HG03039 (cell line): ENCODE data around the gene RFX3.

Source experiments
- ATAC-seq: cut with Tn5 transposase; IDR thresholded peaks from one replicate; pipeline ENCODE4 v1.9.1; 2021; ENCODE audit warnings: mild to moderate bottlenecking, moderate library complexity; ENCODE audit not compliant: unreplicated experiment

RFX3 gene

GRCh38 chr9:3436629-3437420, 89.0 kb downstream of the RFX3 start:
- ATAC-seq = no peak

DNA sequence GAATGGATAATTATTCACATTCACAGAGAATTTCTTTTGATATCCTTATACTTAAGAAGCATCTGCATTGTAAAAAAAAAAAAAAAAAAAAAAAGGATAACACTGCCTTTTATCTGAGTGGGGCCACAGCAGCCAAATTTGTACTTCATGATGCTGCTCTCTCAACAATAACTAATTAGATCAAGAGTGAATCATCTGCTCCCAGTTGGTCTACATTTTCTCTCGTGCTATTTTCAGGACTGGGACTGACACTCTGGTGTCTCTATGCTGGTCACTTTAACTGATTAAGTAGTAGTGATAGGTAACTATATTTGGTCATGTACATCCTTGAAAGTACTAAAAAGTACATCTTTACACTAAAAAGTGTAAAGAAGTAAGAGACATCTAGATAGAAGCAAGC, 90.1 kb downstream of the RFX3 start:
- no peak for ATAC-seq

- no peak for ATAC-seq
These were observed 91.2 kb downstream of the RFX3 start for GRCh38 chr9:3434594-3434993.

GRCh38 chr9:3433754-3434153, 92.0 kb downstream of the RFX3 start:
- ATAC-seq = no peak

- ATAC-seq = no peak
These were observed 92.7 kb downstream of the RFX3 start for GRCh38 chr9:3433066-3433465.

GRCh38 chr9:3431890-3432289, 93.9 kb downstream of the RFX3 start:
- no peak for ATAC-seq

GRCh38 chr9:3419893-3420292, 105.9 kb downstream of the RFX3 start:
- ATAC-seq = no peak

DNA sequence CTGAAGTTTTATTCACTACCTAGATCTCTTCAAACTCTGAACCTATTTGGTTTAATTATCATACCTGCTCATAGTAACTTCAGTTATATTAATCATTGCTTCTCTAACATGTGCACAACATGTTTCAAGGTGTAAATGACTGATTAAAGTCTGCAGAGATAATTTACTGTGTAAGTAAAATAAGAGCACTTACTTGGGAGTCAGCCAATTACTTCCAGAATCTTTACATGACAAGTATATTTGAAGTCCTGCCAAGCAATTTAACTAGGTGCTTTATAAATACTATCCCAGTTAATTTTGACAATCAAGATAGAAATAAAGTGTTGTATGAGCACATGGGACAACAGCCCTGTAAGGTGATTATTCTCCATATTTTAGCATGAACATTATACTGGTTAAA, 109.9 kb downstream of the RFX3 start:
- ATAC-seq = no peak

DNA sequence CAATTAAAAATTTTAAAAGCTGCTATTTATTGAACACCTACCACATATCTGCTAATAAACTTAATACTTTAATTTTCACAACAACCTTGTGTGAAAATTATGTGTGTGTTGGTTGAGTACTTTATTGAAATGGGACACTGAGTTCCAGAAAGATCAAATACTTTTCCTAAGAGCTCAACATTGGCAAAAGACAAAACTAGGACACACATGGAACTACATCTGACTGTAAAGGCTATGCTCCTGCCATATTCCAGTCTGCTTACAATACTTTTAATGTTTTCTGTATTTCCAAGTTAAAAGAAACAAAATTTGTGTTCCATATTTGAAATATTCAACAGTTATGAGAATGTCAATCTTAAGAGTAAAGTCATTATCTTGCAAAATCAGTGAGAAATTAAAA, 111.8 kb downstream of the RFX3 start:
- no peak for ATAC-seq

DNA sequence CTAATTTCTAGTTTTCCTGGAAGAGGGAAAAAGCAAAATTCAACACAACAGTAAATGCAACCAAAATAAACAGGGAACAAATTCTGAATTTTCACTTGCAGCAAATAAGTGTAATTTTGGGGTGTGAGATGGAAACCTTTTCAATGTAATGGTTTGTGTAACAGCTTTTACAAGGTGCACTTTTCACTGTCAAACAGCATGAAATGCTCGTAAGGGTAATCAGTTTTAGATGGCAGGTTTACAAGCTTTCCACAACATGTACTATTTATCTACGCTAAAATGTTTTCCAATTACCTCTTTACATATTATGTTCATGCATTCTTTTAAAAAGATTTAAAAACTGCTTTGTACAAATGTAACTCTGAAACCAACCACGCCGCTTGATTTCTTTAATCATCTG, 115.3 kb downstream of the RFX3 start:
- ATAC-seq = no peak

DNA sequence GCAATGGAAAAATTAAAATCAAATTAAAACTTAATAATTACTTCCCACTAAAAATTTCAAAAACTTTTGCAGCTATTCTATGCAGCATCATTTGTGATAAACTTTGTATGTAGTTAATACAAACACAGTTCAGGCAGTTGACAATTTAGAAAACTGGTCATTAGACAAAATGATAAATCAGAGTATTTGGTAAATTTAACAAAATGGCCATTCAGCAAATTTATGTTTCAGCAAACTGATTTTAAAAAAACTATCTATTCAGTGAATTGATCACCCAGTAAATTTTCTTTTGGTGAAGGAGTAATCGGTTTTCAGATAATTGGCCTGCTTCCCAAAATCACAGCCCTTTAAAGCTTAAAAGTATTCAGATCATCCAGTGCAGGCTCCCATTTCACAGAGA, 116.3 kb downstream of the RFX3 start:
- ATAC-seq = no peak

GRCh38 chr9:3403315-3403714, 122.5 kb downstream of the RFX3 start:
- no peak for ATAC-seq

DNA sequence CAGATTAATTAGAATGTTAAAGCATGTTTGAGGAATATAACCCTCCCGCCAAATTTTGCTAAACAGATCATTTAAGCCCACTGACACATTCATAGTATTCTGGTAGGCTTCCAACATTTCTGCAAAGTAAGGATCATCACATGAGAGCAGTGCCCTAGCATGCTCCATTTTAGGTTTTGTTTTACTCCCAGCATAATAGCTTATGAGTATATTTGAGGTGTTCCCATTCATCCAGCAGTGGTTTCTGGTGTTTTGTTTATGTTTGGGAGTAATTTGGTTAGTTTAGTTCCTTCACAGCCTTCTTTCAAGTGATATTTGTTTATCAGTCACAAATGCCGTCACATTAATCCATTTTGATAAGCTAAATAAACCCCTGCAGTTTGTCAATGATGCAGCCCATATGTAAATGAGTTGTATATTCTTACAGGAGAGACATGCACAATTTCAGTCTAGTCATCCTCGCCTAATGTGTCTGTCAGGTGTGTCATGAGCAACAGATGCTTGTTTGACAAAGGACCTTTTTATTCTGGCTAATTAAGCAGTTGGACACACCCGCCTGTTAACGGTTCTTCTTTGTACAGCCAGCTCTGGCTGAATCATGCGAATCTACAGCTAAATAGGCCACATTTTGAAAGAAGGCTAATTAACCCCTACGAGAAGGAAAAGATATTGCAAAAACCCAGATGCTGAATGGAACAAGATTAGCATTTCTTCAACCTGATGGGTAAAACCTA, 124.4 kb downstream of the RFX3 start:
- no peak for ATAC-seq

GRCh38 chr9:3398232-3398648, 127.6 kb downstream of the RFX3 start:
- no peak for ATAC-seq

DNA sequence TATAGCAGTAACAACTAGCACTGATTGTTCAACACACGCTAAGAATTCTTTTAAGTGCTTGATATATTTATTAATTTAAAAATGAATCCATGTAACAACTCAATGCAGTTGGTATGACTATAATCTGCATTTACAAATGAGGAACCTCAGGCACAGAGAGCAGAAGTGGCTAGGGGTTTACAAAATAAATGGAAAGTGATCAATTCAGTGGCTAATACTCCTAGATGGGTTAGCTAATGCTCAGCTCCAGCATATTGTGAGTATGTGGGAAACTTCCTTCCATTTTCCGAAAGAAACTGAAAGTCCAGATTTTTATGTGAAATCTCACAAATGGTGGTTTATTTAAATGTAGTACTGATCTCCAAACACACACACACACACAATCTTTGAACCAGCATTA, 128.0 kb downstream of the RFX3 start:
- ATAC-seq = no peak

DNA sequence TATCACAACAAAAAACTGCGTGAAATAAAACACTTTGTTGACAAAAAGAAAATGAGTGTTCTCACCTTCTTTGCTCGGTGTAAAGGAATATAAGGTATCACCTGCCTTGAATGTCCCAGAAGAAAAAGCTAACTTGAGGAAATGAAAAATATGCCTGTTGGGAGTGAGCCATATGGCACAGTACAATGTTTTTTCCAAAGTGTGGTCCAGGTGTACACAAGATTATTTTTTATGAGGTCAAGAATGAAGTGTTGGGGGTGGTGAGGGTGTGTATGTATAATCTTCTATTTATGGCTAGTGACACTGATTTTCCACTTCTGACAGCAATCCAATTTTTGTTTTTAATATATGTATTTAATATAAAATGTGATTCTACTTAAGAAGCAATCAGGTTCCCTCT, 134.4 kb downstream of the RFX3 start:
- no peak for ATAC-seq

GRCh38 chr9:3386753-3387152, 139.0 kb downstream of the RFX3 start:
- no peak for ATAC-seq

- ATAC-seq = peak; percentile 98
These were observed 139.9 kb downstream of the RFX3 start for GRCh38 chr9:3385871-3386270.

DNA sequence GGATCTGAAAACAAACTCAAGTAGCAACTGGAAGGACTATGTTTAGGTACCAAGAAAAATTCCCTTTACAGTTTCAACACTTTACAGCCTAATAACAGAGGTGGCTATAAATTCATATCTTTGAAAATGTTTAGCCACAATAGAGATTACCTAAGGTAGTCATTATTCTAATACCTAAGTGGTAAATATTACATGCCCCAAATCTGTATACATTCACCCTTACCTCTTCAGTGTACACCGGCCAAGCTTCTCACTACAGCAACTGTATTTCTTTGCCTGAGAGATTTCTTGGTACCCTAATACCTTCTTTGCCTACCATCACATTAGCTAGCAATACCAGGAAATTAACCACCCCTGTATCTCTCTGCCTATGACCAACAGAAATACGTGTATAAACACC, 154.0 kb downstream of the RFX3 start:
- ATAC-seq = no peak

- ATAC-seq = no peak
These were observed 155.1 kb downstream of the RFX3 start for GRCh38 chr9:3370715-3371114.

DNA sequence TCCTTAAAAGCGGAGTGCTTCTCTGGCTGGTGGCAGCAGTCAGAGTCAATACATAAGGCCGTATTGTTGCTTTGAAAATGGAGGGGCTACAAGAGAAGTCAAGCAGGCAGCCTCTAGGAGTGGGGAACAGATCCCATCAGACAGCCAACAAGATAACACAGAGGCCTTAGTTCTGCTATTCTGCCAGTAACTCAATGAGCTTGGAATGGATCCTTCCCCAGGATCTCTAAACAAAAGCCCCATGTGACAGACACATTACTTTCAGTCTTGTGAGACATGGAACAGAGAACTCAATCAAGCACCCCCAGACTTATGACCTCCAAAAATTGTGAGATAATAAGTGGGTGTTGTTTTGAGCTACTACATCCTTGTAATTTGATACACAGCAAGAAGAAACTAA, 158.6 kb downstream of the RFX3 start:
- ATAC-seq = no peak

- no peak for ATAC-seq
These were observed 164.0 kb downstream of the RFX3 start for GRCh38 chr9:3361689-3362392.
